ENCODE results near the gene SLC43A1.

DNA sequence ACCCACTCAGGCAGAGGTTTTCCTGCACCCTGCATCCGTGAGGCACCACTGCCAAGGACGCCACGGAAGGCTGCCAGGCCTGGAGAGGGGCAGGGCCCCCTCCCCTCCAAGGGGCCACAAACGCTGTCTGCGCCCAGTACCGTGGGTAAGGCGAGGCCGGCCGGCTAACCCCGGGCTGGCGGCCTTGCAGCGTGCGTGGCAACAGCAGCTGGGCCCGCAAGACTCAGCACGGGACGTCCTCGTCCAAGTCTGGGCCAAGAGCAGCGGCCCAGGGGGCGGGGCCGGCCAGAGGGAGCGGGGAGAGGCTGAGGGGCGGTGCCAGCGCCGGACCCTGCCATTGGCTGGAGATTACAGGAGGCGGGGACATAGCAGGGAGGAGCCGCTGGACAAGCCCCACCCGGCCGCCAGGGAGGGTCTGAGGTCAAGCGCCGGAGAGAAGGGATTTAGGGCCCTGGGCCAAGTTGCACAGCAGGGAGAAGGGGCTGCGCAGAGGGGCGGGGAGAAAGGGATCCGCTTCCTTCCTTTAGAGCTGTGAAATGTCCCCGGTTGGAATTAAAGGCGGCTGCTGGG lies 16.0 kb downstream of the SLC43A1 start:
- TF ChIP-seq, protein P1, sequence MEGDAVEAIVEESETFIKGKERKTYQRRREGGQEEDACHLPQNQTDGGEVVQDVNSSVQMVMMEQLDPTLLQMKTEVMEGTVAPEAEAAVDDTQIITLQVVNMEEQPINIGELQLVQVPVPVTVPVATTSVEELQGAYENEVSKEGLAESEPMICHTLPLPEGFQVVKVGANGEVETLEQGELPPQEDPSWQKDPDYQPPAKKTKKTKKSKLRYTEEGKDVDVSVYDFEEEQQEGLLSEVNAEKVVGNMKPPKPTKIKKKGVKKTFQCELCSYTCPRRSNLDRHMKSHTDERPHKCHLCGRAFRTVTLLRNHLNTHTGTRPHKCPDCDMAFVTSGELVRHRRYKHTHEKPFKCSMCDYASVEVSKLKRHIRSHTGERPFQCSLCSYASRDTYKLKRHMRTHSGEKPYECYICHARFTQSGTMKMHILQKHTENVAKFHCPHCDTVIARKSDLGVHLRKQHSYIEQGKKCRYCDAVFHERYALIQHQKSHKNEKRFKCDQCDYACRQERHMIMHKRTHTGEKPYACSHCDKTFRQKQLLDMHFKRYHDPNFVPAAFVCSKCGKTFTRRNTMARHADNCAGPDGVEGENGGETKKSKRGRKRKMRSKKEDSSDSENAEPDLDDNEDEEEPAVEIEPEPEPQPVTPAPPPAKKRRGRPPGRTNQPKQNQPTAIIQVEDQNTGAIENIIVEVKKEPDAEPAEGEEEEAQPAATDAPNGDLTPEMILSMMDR (IDR thresholded peaks at IDR 0.05), result peak in 1 of 4 experiments; percentile 17
- TF ChIP-seq POLR2A (IDR thresholded peaks at IDR 0.05), result peak; percentile 45 to 50
